Measurements from ENCODE around the gene AMOTL2. TPM values are rescaled to one million over a fixed set of nuclear protein-coding genes. Genes with fewer than 3 reads are reported as not detected.

AMOTL2 gene
- total RNA-seq, 8 experiments from 2014 or later = 20.7 to 57.9 (median 43.3) TPM

DNA sequence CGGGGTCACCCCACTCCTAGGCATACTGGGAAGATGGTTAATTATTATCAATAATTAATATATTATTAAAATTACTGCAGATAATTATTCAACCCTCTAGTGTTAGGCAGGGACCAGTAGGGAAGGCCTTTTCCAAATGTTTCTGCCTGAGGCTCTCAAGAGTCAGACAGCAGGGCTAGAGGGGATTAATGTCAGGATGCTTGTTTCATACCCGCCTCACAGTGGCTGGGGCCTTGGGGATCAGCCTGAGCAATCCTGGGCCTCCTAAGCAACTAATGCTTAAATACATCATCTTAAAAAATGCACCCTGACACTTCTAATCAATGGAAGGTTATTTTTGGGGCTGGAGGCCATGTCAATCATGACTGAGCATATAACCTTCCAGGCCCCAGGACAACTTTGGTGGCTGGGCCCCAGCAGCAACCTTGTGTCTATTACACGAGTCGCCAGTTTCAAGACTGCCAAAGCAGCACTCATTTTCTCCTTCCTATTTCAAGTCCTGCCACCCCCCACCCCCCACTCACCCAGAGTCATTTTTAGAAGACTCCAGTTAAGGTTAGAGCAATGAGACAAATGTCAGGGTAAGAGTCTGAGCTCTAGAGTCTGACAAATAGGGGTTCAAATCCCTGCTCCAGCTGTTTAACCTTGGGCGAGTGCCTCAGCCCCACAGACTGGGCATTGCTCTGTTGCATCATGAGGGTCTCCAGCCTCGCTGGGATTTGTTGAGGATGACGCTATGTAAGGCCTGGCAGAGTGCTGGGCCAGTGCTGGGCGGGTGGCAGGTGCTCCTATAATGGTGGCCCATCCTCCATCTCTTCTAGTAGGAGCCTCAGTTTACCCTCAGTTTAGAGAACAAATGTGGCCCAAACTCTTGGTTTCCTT lies 6.1 kb downstream of the AMOTL2 start:
- Histone ChIP-seq H3K27ac (no peak overlapping the region), H3K4me1 (replicated peaks in 1 of 2) (peaks cover 25 to 29% of the 10 kb centered on the region in 2 donors), H3K4me3 (no peak overlapping the region)
- WGBS, 10 experiments = 81 to 100% (median 94%) methylated on average over 1 to 4 of the region's 8 CpGs; no CpG with 5 or more reads in 2 of the 10 experiments
- ATAC-seq (replicated peaks in 6 of 8) = no peak
- in situ Hi-C loops (cut with MboI; ENCODE audit: low pct_unique_long_range_greater_than_20kb in 2 of 9, low sequenced_read_pairs in 9 of 9, unreplicated experiment in 9 of 9) = no loop called here

DNA sequence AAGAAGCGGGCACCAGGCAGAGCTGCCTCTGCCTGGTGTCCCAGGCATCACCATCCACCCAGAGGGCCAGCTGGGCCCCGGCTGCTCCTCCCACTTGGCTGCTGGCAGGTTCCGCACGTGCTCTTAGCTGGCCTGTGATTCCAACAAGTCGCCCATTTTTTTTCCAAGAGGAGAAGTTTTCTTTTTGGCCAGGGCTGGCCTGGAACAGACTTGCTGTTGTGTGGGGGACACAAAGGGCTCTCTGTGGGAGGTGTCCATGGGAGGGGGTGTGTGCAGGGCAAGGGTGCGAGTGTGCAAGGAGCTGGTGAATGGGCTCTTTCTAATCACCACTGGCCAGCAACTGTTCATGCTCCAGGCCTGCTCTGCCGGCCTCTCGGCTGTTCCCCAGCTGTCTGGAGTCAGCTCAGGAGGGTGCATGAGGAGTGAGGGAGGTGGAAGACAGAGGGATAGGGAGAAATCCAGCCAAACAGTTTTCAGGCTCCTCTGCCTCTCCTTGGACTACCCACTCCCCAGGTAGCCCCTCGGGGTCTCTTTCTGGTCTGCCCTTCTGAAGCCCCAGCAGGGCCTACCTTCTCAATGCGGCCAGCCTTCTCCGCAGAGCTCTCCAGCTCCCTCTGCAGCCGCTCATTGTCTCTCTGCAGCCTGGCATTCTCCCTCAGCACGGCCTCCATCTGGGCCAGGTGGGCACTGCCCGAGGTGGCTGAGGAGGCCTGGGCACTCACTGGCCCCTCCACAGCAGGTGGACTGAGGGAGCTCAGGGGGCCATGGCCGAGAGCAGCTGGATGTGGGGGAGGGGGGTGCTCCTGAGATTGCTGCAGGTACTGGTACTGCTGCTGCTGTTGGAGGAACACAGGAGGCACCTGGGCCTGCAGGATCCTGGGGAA lies 7.1 kb downstream of the AMOTL2 start:
- Histone ChIP-seq H3K4me1 (replicated peaks in 1 of 2) (peaks cover 17 to 27% of the 10 kb centered on the region in 2 donors), H3K27ac (no peak overlapping the region), H3K4me3 (no peak overlapping the region)
- WGBS, 10 experiments = 24 to 100% (median 80%) methylated on average over 1 to 6 of the region's 15 CpGs; no CpG with 5 or more reads in 3 of the 10 experiments
- no peak for ATAC-seq (replicated peaks in 6 of 8)
- in situ Hi-C loops (cut with MboI; ENCODE audit: low pct_unique_long_range_greater_than_20kb in 2 of 9, low sequenced_read_pairs in 9 of 9, unreplicated experiment in 9 of 9) = no loop called here

DNA sequence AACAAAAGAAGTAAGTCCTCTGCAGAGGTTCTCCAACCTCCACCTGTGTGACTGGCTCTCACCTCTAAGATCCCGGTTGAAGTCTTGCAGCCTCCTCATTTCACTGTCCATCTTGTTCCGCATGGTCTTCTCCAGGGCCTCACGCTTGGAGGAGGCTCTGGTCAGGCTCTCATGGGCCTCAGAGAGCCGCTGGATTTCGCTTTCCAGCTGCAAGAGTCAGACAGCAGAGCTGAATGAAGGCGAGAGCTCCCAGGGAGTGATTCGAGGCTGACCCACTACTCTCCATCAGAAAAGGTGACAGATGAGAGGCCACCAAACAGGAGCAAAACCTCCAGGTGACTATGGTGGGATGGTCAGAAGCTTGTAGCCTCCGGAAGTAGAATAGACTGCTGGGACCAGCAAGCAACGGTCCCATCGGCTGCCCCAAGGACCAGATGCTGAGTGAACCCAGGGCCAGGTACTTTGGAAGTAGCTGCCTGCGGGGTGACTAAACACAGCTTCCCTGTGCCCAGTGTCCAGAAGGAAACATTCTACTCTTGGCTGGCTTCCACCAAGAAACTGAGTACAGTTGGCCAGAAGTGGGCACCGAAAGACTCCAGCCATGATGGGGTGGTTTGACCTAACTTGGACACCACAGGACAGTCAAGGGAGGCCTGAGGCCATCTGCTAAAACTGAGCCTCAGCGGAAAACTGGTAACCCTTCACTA lies 7.9 kb downstream of the AMOTL2 start:
- ATAC-seq (replicated peaks in 6 of 8) = no peak
- H3K4me1 ChIP-seq (replicated peaks in 1 of 2) = peaks cover 11 to 20% of the 10 kb centered on the region in 2 donors
- WGBS, 10 experiments = 60 to 100% (median 98%) methylated on average over 1 to 5 of the region's 13 CpGs; no CpG with 5 or more reads in 2 of the 10 experiments
- in situ Hi-C loops (cut with MboI; ENCODE audit: low pct_unique_long_range_greater_than_20kb in 2 of 9, low sequenced_read_pairs in 9 of 9, unreplicated experiment in 9 of 9) = no loop called here
- no peak overlapping the region for H3K4me3 ChIP-seq
- H3K27ac ChIP-seq = no peak overlapping the region

GRCh38 chr3:134365766-134366065 lies 8.5 kb downstream of the AMOTL2 start:
- Histone ChIP-seq H3K4me1 (replicated peaks in 1 of 2) (peaks cover 11 to 20% of the 10 kb centered on the region in 2 donors), H3K27ac (no peak overlapping the region), H3K4me3 (no peak overlapping the region)
- no peak for ATAC-seq (replicated peaks in 6 of 8)
- in situ Hi-C loops (cut with MboI; ENCODE audit: low pct_unique_long_range_greater_than_20kb in 2 of 9, low sequenced_read_pairs in 9 of 9, unreplicated experiment in 9 of 9) = no loop called here
- 40 to 100% (median 86%) methylated on average over 1 to 2 of the region's 4 CpGs; no CpG with 5 or more reads in 5 of the 10 experiments for WGBS, 10 experiments

DNA sequence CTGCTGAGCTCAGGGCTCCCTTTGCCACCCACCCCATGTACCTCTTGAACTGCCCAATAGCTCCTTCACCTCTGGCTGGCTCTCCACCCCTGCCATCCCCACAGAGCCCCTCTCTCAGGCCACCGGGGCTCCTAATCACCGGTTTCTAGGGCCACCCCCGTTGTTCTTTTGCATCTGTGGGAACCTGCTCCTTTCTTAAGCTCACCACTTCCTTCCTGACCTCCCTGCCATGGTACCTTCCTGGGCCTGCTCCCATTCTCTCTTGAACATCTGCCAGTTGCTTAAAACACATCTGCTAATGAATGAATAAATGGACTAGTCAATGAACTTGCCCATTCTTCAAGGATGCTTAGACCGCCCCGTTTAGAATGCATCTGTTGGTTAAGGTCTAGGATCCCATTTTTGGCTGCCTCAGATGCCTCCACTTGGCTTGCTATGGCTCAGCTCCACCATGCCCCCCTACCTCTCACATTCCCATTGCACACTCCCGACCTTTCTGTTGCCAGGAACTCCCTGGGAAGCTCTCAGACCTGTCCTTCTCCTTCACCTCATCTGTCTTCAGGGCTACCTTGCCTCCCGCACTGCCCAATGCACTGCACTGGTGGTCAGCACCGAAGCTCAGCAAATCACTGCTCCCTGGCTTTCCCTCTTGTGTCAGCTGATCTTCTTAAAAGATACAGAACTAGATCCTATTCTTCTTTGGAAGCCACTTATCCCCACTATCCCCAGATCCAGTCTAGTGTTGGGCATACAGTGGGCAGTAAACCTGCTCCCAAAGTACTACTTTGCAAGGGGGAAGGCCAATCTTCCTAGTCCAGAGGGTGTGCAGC lies 9.1 kb downstream of the AMOTL2 start:
- no peak overlapping the region for H3K27ac ChIP-seq
- ATAC-seq (replicated peaks in 6 of 8) = no peak
- in situ Hi-C loops (cut with MboI; ENCODE audit: low pct_unique_long_range_greater_than_20kb in 2 of 9, low sequenced_read_pairs in 9 of 9, unreplicated experiment in 9 of 9) = no loop called here
- 55 to 100% (median 78%) methylated on average over 1 to 8 of the region's 8 CpGs; no CpG with 5 or more reads in 4 of the 10 experiments for WGBS, 10 experiments
- no peak overlapping the region for H3K4me3 ChIP-seq
- H3K4me1 ChIP-seq (replicated peaks in 1 of 2) = peaks cover 11 to 20% of the 10 kb centered on the region in 2 donors

DNA sequence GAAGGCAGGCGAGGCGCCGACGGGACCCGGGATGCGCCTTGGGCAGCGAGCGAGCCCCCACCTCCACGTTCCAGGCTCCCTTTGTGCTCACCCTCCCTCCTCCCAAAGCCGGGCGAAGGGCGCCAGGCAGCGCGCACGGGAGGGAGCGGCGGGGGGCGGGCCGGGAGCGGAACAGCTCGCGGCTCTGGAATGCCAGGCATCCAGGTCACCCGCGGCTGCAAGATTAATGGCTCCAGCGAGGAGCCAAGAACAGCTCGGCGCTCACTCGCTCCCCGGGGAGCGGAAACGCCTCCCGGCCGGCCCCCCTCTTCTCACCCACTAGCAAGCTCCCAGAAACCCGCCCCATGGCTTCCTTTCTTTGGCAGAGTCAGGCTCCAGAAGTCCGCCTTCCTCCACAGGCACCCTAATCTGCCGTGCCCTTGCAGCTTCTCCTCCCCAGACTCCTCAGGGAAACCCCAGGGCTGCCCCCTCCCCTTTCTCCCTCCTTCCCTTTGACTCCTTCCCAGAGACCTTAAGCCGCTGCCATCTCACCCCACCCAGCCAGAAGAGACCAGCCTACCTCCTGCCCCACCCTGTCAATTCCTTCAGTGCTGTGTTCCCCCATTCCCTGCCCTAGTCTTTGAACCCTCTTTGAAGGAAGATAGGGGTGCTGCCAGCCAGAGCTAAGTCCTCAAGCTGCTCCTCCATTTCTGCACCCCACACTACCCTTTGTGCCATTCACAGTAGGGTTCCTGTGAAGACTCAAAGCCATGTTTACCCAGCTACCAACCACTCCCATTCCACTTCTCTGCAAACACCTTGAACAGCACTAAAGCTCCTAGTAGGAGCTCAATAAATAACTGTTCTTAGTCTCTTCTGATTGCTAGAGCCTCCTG lies 9.9 kb downstream of the AMOTL2 start:
- peak; percentile 76 to 96 (median 94) for ATAC-seq (replicated peaks in 6 of 8)
- H3K27ac ChIP-seq = peak overlapping the region; percentile 45 to 63
- WGBS, 10 experiments = 0 to 40% methylated on average over 1 to 4 of the region's 37 CpGs; no CpG with 5 or more reads in 8 of the 10 experiments
- peaks cover 11 to 20% of the 10 kb centered on the region in 2 donors for H3K4me1 ChIP-seq (replicated peaks in 1 of 2)
- H3K4me3 ChIP-seq = peak overlapping the region in 2 of 5 donors; percentile 0 to 8
- in situ Hi-C loops (cut with MboI; ENCODE audit: low pct_unique_long_range_greater_than_20kb in 2 of 9, low sequenced_read_pairs in 9 of 9, unreplicated experiment in 9 of 9) = no loop called here

- Histone ChIP-seq H3K27ac (peak overlapping the region; percentile 45 to 63), H3K4me1 (replicated peaks in 1 of 2) (peaks cover 11 to 20% of the 10 kb centered on the region in 2 donors), H3K4me3 (no peak overlapping the region)
- ATAC-seq (replicated peaks in 6 of 8) = no peak
- WGBS, 10 experiments = 67 to 100% (median 100%) methylated on average over 1 to 2 of the region's 3 CpGs; no CpG with 5 or more reads in 6 of the 10 experiments
- in situ Hi-C loops (cut with MboI; ENCODE audit: low pct_unique_long_range_greater_than_20kb in 2 of 9, low sequenced_read_pairs in 9 of 9, unreplicated experiment in 9 of 9) = no loop called here
Observed at GRCh38 chr3:134363381-134363755, 10.9 kb downstream of the AMOTL2 start.

GRCh38 chr3:134362670-134363380 lies 11.4 kb downstream of the AMOTL2 start:
- peaks cover 15 to 20% of the 10 kb centered on the region in 2 donors for H3K4me1 ChIP-seq (replicated peaks in 1 of 2)
- 87 to 100% (median 96%) methylated on average over 1 to 5 of the region's 6 CpGs; no CpG with 5 or more reads in 2 of the 10 experiments for WGBS, 10 experiments
- in situ Hi-C loops (cut with MboI; ENCODE audit: low pct_unique_long_range_greater_than_20kb in 2 of 9, low sequenced_read_pairs in 9 of 9, unreplicated experiment in 9 of 9) = no loop called here
- no peak overlapping the region for H3K4me3 ChIP-seq
- no peak overlapping the region for H3K27ac ChIP-seq
- no peak for ATAC-seq (replicated peaks in 6 of 8)

DNA sequence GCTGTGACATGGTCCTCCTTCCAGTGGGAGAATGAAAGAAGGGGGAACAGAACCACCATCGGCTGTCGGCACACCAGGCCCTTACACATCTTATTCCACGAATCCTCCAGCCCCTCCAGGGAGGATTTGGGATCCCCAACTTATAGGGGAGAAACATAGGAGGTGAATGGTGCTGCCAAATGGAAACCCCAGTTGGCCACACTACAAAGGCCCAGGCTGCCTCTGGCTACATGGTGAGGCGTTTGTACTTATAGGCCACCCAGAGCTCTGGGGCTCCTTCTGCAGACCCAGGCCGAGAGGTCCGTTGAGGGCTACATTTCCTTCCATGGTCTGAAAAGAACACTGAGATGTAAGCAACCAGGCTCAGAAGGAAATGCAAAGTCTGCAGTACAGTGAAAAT lies 12.0 kb downstream of the AMOTL2 start:
- in situ Hi-C loops (cut with MboI; ENCODE audit: low pct_unique_long_range_greater_than_20kb in 2 of 9, low sequenced_read_pairs in 9 of 9, unreplicated experiment in 9 of 9) = no loop called here
- Histone ChIP-seq H3K4me1 (replicated peaks in 1 of 2) (peaks cover 17 to 20% of the 10 kb centered on the region in 2 donors), H3K27ac (no peak overlapping the region), H3K4me3 (no peak overlapping the region)
- 100% methylated on average over 1 of the region's 6 CpGs; no CpG with 5 or more reads in 9 of the 10 experiments for WGBS, 10 experiments
- no peak for ATAC-seq (replicated peaks in 6 of 8)

GRCh38 chr3:134361162-134361835 lies 12.9 kb downstream of the AMOTL2 start:
- ATAC-seq (replicated peaks in 6 of 8) = no peak
- WGBS, 10 experiments = 73 to 100% (median 90%) methylated on average over 2 to 7 of the region's 33 CpGs; no CpG with 5 or more reads in 5 of the 10 experiments
- no peak overlapping the region for H3K27ac ChIP-seq
- in situ Hi-C loops (cut with MboI; ENCODE audit: low pct_unique_long_range_greater_than_20kb in 2 of 9, low sequenced_read_pairs in 9 of 9, unreplicated experiment in 9 of 9) = no loop called here
- H3K4me1 ChIP-seq (replicated peaks in 1 of 2) = peaks cover 17 to 20% of the 10 kb centered on the region in 2 donors
- no peak overlapping the region for H3K4me3 ChIP-seq

Data from motor neuron (in vitro differentiated cells).